NCI-H748 treated with DMSO at 0.1 percent for 48 hours (cell line): ENCODE data around the gene KBTBD12.

ENCODE experiments used
- DNase-seq: peaks from one replicate; lab custom pipeline; 2025; lab: John Stamatoyannopoulos, UW

KBTBD12 gene

GRCh38 chr3:127985655-127986225 is 70.7 kb downstream of the KBTBD12 start:
- DNase-seq = no peak

DNA sequence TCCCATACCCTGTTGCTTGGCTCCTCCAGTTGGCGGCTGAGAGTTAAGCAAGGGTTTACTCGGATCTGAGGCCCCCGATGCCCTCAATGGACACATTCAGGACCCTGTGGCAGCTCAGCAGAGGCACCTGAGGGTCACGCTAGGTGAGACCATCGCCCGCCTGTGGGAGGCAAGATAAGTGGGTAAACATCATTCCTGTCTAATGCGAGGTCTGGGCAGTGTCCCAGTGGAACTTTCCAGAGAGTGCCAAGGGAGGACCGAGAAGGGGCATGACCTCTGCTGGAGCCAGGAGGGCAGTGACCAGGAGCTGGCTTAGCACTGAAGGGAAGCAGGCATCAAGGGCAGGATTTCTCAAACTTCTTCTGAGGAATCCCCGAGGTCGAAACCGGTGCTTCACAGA is 71.8 kb downstream of the KBTBD12 start:
- DNase-seq = no peak

DNA sequence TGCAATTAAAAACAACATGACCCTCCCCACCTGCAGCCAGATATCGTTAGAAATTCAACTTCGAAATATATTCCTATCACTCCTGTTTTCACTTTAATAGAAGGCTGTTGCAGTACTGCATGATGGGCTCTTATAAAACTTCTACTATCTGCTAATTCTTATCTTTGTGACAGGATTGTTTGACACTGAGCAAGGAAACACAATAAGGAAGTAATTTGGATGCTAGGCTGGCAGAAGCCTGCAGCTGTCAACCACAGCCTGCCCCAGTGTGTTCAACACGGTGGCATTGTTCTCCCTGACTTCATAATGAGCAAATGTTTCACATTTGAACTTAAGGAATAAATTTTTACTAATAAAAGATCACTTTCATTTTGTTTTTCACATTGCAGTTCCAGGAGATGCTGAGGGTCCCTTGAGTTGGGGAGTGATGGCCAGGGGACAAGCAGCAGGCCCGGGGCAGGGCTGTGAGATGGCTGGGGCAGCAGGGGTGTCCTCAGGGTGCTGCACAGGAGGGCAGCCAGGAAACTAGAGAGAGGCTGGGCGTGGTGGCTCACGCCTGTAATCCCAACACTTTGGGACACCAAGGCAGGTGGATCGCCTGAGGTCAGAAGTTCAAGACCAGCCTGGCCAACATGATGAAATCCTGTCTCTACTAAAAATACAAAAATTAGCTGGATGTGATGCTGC is 72.4 kb downstream of the KBTBD12 start:
- no peak for DNase-seq

DNA sequence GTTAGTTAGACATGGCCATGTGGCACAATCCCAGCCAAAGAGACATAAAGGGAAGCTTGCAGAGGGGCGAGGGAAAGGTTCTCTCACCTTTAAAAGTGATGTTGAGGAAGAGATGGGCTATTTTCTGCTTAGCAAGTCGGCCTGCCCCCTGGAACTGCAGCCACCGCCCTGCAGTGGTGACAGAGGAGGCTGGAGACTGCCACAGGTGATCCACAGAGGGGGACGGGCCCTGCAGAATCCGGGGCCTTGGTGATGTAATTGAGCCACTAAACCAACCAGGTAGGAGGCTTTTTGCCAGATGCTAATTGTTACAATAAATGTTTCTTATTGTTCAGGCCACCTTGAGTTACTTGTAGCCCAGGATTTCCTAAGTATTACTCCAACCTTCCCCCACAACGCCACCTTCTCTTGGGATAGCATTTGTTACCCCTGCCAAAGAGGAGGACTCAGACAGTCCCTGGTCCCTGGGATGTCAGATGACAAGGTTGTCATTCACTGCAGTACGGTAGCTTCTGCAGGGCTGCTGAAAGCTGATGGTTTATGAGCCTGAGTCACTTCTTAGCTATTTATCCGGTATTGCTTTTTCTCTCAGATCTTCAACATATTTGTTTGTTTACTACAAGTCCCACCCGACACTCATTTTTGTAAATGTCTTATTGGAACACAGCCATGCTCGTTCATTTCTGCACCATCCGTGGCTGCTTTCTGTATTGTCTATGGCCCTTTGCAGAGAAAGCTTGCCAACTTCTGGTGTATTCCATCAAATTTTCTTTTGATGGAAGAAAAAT is 73.9 kb downstream of the KBTBD12 start:
- DNase-seq = no peak

GRCh38 chr3:127990051-127990450 is 75.0 kb downstream of the KBTBD12 start:
- DNase-seq = no peak

GRCh38 chr3:127990461-127990860 is 75.4 kb downstream of the KBTBD12 start:
- DNase-seq = no peak

DNA sequence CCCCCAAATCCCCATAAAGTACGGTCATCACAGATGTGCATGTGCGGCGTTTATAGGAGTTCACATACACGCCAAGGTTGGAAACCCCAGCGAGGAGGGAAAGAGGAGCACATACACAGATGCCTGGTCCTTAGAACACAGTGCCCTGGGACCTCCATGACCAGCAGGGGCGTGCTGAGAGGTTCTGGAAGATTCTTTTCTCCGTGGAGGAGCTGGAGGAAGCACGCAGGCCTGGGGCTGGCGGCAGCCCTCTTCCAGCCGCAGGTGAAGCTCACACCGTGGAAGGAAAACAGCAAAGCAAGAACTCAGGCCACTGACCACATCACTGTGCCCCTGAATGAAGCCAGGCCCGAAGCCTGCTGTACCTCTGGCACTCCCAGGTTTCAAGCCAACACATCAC is 76.2 kb downstream of the KBTBD12 start:
- no peak for DNase-seq

DNA sequence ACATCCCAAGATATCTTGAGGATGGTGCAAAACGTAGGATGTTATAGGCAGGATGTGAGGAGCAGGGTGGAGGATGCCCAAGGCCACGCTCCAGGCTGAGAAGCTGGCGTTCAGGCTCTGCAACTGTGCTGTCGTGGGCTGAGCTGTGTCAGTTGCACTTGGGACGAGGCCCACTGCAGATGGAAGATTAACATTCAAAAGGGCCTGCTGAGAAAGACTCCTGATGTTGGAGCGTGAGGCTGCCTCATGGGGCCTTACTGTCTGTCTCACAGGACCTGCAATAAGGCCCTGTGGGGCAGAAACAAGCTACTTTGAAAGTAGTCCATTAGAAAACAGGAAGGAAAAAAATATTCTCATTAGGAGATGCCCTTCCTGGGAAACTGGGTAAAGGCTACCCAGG is 76.6 kb downstream of the KBTBD12 start:
- DNase-seq = no peak

GRCh38 chr3:127992127-127992526 is 77.1 kb downstream of the KBTBD12 start:
- no peak for DNase-seq

DNA sequence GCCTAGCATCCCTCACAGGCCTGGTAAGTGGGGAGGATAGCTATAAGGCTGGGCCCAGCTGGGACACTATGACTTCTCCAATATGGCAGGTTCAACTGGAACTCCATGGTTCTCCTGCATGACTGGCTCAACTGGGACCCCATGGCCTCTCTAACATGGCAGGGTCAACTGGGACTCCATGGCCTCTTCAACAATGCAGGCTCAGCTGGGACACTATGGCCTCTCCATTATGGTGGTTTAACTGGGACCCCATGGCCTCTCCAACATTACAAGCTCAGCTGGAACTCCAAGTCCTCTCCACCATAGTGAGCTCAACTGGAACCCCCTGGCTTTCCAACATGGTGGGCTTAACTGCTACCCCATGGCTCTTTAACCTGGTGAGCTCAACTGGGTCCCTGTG is 79.0 kb downstream of the KBTBD12 start:
- no peak for DNase-seq

DNA sequence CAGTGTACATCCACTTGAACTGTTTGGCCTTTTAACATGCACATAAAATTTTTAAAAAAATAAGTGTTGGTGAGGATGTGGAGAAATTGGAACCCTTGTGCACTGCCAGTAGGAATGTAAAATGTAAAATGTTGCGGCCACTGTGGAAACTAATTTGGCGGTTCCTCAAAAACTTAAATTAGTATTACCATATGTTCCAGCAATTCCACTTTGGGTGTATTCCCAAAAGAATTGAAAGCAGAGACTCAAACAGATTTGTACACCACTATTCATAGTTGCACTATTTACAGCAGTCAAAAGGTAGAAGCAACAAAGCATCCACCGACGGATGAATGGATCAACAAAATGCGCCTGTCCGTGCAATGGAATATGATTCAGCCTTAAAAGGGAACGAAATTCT is 82.0 kb downstream of the KBTBD12 start:
- no peak for DNase-seq

GRCh38 chr3:127997961-127998360 is 82.9 kb downstream of the KBTBD12 start:
- DNase-seq = no peak

GRCh38 chr3:127998596-127998995 is 83.6 kb downstream of the KBTBD12 start:
- DNase-seq = no peak

GRCh38 chr3:127999509-128000106 is 84.6 kb downstream of the KBTBD12 start:
- DNase-seq = no peak

- DNase-seq = no peak
These were observed 86.5 kb downstream of the KBTBD12 start for GRCh38 chr3:128001576-128001975.

GRCh38 chr3:128004661-128005060 is 89.6 kb downstream of the KBTBD12 start:
- no peak for DNase-seq

DNA sequence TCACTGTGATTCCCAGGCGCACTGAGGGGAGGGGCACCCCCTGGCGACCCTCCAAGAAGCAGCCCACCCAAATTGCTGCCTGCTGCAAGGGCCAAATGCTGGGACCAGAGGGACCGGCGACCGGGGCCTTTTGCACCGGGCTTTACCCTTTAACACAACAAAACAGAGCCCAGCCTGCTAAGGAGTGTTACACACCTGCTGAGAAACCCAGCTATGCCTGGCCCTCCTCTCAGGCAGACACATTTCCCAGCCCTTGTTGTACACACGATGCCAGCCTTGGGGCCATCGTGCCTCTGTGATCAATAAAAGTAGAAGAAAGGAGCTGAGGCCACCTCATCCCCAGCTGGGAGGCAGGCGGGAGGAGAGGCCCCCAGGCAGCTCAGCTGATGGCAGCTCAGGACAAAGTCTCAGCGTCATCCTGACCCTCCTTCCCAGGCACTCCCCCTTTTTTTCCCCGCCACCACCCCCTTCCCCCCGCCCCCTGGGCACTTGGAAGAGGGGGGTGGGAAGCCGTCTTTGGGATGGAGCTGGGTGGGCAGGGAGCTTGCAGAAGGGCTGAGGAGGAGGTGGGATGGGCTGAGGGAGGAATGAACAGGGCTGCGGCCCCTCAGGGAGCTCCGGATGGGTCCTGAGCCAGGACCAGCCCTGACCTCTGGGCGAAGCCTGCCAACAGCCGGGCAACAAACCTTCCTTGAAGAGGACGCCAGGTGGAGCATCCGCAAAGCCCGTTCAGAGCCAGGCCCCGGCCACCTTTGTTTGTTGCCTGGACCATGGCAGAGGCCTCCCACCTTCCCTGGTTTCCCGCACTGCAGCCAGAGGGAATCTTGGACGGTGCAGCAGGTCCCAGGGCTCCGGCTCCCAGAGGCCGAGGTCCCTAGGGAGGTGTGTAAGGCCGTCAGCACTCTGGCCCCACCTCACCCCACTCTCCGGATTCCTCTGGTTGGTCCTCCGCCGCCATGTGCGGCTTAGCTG is 91.3 kb downstream of the KBTBD12 start:
- DNase-seq = no peak

GRCh38 chr3:128007033-128007424 is 92.0 kb downstream of the KBTBD12 start:
- no peak for DNase-seq

DNA sequence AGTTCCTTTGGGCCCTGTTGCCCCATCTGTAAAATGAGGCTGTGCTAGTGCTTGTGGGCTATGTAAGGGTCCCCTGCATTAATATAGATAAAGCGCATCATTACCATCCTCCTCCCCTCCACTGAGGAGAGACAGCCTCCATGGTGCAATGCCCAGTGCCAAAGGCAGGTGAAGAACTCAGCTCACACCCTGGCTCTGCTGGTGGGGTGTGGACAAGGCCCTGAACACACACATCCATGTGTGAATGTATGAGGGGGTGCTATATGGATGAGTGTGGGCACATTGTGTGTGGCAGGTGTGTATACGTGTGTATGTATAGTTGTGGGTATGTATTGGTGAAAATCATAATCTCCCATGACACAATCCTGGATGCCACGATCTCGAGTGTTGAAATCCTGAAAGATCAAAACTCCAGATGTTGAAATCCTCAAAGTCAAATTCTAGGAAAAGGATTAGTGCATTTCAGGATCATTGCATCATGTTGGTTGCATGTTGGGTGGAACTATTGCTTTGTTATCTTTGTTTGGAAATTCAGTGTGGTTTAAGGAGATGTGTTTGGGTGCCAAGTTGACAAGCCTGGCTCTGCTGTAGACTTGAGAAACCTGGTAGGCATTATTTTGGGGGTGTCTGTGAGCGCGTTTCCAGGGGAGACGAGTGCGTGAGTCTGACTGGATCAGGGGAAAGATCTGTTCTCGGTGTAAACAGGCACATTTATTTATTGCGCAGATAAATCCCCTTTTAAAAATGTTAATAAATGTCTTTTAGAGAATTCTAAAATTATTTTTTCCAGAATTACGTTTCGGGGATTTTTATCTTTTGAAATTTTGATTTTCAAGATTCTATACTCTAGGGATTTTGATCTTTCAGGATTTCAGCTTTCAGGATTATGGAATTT is 95.2 kb downstream of the KBTBD12 start:
- no peak for DNase-seq

DNA sequence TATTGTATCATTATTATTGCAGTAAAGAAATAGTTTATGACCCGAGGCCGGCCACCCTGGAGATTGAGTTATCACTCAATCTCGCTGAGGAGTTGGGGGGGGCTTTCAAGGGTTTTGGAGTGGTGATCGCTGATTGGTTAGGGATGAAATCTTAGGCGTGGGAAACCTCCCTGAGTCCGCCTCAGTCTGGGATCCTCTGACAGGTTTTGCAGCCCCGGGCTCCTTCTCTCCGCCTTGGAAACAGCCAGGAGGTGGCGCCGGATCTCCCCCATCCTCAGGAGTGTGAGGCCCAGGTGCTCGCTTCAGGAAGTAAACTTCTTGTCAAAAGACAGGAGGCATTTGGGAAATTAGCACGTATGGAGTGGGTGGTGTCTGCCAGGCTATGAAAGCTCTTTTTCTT is 96.1 kb downstream of the KBTBD12 start:
- DNase-seq = no peak

DNA sequence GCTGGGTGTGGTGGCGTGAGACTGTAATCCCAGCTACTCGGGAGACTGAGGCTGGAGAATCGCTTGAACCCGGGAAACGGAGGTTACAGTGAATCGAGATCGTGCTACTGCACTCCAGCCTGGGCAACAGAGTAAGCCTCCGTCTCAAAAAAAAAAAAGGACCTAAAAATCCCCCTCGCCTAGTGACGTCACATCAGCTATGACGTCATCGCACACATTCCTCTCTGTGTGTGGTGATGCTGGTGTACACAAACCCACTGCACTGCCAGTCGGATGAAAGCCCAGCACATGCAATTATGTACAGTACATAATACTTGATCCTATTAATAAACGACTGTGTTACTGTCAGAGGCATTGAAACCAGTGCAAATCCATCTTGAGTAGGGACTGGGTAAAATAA is 97.0 kb downstream of the KBTBD12 start:
- no peak for DNase-seq
